ENCODE results near the gene AP5Z1. TPM values are rescaled to one million over a fixed set of nuclear protein-coding genes. Genes with fewer than 3 reads are reported as not detected.

AP5Z1 gene, protein sequence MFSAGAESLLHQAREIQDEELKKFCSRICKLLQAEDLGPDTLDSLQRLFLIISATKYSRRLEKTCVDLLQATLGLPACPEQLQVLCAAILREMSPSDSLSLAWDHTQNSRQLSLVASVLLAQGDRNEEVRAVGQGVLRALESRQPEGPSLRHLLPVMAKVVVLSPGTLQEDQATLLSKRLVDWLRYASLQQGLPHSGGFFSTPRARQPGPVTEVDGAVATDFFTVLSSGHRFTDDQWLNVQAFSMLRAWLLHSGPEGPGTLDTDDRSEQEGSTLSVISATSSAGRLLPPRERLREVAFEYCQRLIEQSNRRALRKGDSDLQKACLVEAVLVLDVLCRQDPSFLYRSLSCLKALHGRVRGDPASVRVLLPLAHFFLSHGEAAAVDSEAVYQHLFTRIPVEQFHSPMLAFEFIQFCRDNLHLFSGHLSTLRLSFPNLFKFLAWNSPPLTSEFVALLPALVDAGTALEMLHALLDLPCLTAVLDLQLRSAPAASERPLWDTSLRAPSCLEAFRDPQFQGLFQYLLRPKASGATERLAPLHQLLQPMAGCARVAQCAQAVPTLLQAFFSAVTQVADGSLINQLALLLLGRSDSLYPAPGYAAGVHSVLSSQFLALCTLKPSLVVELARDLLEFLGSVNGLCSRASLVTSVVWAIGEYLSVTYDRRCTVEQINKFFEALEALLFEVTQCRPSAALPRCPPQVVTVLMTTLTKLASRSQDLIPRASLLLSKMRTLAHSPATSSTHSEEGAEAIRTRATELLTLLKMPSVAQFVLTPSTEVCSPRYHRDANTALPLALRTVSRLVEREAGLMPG
- total RNA-seq: 27.5 and 32.2 TPM in 2 replicates
- 11.1 and 13.8 TPM in 2 replicates for polyA plus RNA-seq
- polyA plus RNA-seq (2012): 25.2 and 33.2 TPM in 2 replicates
- polyA minus RNA-seq (ENCODE audit: low replicate concordance): 13.3 and 20.7 TPM in 2 replicates

DNA sequence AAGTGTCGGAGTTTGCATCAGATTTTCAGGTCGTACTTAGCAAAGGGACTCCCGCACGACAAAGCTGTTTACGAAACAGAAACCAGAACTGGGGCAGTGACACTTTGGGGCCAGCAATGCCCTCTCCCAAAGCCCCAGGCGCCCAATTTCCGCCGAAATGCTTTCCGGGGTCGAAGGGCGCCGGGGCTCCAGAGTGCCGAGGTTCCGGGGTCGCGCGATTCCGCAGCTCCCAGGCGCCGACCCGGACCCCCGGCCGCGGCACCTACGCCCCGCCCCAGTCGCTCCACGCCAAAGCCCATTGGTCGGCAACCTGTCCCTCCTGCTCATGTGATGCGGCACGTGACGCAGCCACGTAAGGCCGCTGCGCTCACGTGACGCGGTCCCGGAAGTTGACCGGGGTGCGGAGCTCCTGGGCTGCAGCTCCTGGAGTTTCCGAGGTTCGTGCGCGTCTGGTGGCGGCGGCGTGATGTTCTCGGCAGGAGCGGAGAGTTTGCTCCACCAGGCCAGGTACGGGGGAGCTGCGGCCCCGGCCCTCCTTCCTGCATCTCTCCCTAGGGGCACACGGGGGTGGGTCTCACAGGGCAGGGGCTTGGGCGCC, at the start of gene AP5Z1:
Gene AP5Z1 (plus strand): TSS at position 374 of the 598 bp plus-strand sequence. CDS start 93 bp downstream, at position 467.
- no peaks in the 10 kb centered on the region for H3K9me3 ChIP-seq (ENCODE audit: control insufficient read depth, insufficient read depth, low read depth, low read length)
- peak; percentile 95 to 96 for DNase-seq (ENCODE audit: low read depth in 2 of 2)
- H4K20me1 ChIP-seq (ENCODE audit: control insufficient read depth, extremely low read depth, insufficient read depth, low read length): no peaks in the 10 kb centered on the region
- TF ChIP-seq EZH2 (IDR thresholded peaks at IDR 0.05; ENCODE audit: low read length, missing control alignments): no peak
- TF ChIP-seq, protein P1, sequence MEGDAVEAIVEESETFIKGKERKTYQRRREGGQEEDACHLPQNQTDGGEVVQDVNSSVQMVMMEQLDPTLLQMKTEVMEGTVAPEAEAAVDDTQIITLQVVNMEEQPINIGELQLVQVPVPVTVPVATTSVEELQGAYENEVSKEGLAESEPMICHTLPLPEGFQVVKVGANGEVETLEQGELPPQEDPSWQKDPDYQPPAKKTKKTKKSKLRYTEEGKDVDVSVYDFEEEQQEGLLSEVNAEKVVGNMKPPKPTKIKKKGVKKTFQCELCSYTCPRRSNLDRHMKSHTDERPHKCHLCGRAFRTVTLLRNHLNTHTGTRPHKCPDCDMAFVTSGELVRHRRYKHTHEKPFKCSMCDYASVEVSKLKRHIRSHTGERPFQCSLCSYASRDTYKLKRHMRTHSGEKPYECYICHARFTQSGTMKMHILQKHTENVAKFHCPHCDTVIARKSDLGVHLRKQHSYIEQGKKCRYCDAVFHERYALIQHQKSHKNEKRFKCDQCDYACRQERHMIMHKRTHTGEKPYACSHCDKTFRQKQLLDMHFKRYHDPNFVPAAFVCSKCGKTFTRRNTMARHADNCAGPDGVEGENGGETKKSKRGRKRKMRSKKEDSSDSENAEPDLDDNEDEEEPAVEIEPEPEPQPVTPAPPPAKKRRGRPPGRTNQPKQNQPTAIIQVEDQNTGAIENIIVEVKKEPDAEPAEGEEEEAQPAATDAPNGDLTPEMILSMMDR (conservative IDR thresholded peaks at IDR 0.05 in 1 of 2, IDR thresholded peaks at IDR 0.05 in 1 of 2; ENCODE audit: low read depth in 1 of 2, low read length in 2 of 2): no peak
- peak within 1 kb of the TSS; percentile 86 for H3K4me2 ChIP-seq (ENCODE audit: extremely low read depth, insufficient read depth, low read length)
- H3K9ac ChIP-seq (ENCODE audit: insufficient read depth, low read length): peak within 1 kb of the TSS; percentile 96
- peaks cover 30% of the 10 kb centered on the region for H3K79me2 ChIP-seq (ENCODE audit: control insufficient read depth, insufficient read depth, low read length)
- peak within 1 kb of the TSS; percentile 60 to 92 (median 74) for H3K4me3 ChIP-seq (replicated peaks in 1 of 4; ENCODE audit: control extremely low read depth in 1 of 4, insufficient read depth in 1 of 4, low read depth in 3 of 4, low read length in 4 of 4)
- H3K27ac ChIP-seq (ENCODE audit: insufficient read depth, low read length): peak within 1 kb of the TSS; percentile 93
- H3K4me1 ChIP-seq (ENCODE audit: control insufficient read depth, extremely low read depth, insufficient read depth, low read length): peaks cover 2% of the 10 kb centered on the region
- no peaks in the 10 kb centered on the region for H3K27me3 ChIP-seq (ENCODE audit: control insufficient read depth, insufficient read depth, low read length)
- H3K36me3 ChIP-seq (ENCODE audit: control insufficient read depth, insufficient read depth, low read length): peaks cover 4% of the 10 kb centered on the region
- peak within 1 kb of the TSS; percentile 51 for H2AFZ ChIP-seq (ENCODE audit: low read length)

DNA sequence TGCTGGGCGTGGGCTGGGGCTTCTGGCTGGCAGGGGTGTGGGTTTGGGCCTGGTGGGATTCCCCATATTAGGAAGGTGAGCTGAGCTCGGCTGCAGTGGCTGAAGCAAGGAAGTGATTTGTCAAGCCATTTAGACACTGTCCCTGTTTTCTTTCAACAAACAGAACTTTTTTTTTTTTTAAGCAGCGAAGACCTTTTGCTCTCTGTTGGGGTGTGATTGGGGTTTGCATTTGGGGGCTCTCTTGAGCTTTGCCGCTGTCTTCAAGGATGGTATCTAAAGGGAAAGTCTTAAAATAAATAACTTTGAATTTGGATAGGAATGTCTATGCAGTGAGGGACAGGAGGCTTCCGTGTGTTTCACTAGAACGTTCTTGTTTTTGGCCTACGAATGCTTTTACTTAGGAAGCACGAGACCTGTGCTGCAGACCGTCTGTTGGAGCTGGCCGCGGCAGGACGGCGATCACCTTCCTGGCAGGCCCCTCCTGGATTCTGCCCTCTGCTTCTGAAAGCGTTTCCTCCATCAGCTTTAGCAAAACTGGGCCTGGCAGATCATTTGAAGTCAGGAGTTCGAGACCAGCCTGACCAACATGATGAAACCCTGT, 49.5 kb upstream of the AP5Z1 start:
- Histone ChIP-seq H3K9me3 (ENCODE audit: control insufficient read depth, insufficient read depth, low read depth, low read length) (no peaks in the 10 kb centered on the region), H2AFZ (ENCODE audit: low read length) (no peak overlapping the region), H3K4me2 (ENCODE audit: extremely low read depth, insufficient read depth, low read length) (peak overlapping the region; percentile 93), H3K4me1 (ENCODE audit: control insufficient read depth, extremely low read depth, insufficient read depth, low read length) (peaks cover 8% of the 10 kb centered on the region), H3K4me3 (replicated peaks in 1 of 4; ENCODE audit: control extremely low read depth in 1 of 4, insufficient read depth in 1 of 4, low read depth in 3 of 4, low read length in 4 of 4) (peak overlapping the region; percentile 27 to 65 (median 42)), H3K36me3 (ENCODE audit: control insufficient read depth, insufficient read depth, low read length) (peaks cover 2% of the 10 kb centered on the region), H3K9ac (ENCODE audit: insufficient read depth, low read length) (peak overlapping the region; percentile 81), H3K79me2 (ENCODE audit: control insufficient read depth, insufficient read depth, low read length) (peaks cover 59% of the 10 kb centered on the region), H3K27ac (ENCODE audit: insufficient read depth, low read length) (peak overlapping the region; percentile 91), H4K20me1 (ENCODE audit: control insufficient read depth, extremely low read depth, insufficient read depth, low read length) (no peaks in the 10 kb centered on the region), H3K27me3 (ENCODE audit: control insufficient read depth, insufficient read depth, low read length) (no peaks in the 10 kb centered on the region)
- TF ChIP-seq, protein P1 (conservative IDR thresholded peaks at IDR 0.05 in 1 of 2, IDR thresholded peaks at IDR 0.05 in 1 of 2; ENCODE audit: low read depth in 1 of 2, low read length in 2 of 2): no peak
- no peak for TF ChIP-seq EZH2 (IDR thresholded peaks at IDR 0.05; ENCODE audit: low read length, missing control alignments)
- DNase-seq (ENCODE audit: low read depth in 2 of 2): no peak
